ENCODE data around the gene GABRR1.
"Not testable (repeated sequence)": the region's sequence is repeated elsewhere in the genome, so short reads cannot be mapped to it uniquely, and the experiment has no call there.

The GABRR1 gene

DNA sequence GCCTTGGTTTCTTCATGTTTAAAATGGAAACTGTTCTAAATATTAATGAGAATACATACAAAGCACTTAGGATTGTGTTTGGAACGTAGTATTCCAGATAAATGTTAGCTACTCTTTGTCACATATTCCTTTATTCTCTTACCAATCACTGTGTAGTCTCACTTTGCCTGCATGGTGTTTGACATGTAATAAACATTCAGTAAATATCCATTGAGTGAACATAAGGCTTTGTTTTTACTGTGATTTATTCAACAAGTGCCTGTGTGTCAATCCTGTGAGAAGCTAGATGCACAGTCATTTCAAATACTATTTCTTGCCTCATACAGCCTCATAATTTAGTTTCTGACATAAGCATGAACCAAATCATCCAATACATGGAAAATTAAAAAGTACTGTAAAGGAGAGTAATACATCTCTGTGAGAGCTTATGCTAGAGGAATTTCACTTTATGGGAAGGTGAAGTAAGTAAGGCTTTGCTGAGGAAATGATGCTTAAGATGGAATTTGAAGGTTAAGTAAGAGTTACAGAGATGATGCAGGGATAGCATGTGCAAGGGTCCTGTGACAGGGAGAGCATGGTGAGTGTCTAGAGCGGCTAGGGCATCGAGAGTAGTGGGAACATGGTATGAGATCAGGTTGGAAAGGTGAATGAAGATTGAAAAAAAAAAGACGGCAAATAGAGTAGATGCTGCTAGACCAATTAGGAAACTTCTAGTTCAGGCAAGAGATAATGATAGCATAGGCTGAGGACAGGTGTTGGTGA lies 56.6 kb downstream of the GABRR1 start:
- no peak for DNase-seq (ENCODE audit: low read depth, low spot score)

DNA sequence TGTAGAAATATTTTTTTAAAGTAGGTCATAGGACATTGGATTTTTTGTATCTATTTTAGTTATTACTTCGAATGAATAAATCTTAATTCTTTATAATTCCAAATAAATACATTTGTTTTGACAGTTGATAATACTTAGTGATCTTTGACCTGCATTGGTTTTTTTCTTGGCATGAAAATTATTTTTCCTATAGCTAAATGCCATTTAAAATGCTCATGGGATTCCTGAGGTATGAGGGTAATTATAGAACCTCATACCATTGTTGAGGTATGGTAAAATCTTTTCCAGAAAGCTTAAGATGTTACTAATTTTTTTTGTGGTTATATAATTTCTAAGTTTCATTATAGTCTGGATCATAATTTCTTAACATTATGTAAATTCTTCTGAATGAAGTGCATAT lies 63.0 kb downstream of the GABRR1 start:
- DNase-seq (ENCODE audit: low read depth, low spot score): no peak

DNA sequence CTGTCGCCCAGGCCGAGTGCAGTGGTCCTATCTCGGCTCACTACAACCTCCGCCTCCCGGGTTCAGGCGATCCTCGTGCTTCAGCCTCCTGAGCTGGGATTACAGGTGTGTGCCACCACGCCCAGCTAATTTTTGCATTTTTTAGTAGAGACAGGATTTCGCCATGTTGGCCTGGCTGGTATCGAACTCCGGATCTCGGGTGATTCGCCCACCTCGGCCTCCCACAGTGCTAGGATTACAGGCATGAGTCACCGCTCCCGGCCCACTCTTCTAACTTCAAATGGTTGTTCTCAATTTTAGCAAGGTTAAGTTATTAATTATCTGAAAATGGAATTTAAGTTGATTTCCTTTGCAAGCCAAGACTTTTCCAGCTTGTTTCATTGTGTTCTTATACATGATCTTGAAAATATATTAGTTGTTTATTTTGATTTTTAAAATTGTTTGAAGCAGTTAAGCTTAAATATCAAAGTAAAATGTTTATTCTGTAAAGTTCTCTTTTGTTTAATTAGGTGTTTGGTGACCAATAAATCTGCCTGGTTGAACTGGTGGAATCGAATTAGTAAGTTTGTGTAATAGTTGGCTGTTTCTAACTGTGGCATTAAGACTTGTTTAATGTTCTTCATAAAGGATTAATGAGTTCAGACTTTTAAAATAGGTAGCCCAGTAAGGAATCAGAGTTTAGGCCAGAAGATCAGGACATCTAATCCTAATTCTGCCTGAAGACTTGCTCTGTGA lies 69.0 kb downstream of the GABRR1 start:
- DNase-seq (ENCODE audit: low read depth, low spot score): no peak

DNA sequence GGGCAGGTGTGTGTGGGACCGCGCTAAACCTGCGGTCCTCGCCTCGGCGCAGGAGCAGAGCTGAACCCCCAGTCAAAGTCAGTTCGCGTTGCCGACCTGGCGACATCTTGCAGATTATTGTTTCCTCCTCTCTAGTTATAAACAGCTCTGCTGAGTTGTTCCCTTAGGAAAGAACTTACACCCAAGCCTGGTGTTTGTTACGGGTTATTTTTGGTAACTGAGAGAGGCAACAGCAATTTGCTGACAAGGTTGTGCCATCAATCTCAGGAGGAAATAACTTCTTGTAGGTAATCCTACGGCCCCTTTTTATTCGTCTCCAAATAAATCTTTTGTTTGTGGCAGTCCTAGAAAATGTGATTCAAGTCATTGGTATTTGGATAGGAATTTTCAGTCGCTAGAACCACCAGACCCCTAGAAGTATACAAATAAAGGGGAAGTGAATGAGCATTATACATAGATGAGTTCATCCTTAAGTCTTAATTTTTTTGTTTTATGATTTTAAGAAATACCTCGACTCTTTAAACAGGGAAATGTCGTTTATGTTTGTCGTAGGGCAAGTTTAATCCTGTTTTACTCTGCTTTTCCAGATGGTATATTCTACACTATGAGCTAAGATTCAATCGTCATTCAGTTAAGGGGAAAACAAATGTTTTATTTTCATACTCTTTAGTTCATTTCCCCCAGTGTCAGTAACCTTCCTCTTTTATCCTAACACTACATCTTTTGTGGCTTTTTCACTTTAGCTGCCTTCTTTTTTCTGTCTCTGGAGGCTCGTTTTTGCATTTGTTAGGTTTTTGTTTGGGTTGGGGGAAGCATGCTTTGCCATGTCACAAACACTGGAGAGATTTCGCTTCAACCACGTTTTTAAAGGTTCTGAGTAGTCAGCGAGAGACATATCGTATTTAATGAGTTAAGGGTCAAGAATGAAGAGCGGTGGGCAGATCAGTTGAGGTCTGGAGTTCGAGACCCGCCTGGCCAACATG lies 70.1 kb downstream of the GABRR1 start:
- DNase-seq (ENCODE audit: low read depth, low spot score): no peak

DNA sequence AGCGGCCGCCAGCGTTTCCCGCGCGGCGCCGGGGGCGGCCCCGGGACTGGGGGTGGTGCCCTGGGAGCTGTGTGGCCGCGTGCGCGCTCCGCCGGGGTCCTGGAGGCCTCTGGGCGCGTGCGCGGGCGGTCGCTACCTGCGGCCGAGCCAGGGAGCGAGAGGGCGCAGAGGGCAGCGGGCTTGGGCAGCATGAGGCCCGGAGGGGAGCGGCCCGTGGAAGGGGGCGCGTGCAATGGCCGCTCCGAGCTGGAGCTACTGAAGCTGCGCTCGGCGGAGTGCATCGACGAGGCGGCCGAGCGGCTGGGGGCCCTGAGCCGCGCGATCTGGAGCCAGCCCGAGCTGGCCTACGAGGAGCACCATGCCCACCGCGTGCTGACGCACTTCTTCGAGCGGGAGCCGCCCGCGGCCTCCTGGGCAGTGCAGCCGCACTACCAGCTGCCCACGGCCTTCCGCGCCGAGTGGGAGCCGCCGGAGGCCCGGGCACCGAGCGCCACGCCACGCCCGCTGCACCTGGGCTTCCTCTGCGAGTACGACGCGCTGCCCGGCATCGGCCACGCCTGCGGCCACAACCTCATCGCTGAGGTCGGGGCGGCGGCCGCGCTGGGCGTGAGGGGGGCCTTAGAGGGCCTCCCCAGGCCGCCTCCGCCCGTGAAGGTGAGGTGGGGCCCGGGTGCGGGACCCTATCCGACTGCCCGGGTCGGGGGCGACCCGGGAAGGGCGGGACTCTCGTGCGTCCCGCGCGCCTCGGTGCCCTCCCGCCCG lies 71.0 kb downstream of the GABRR1 start, which contains the start of gene PM20D2:
Gene PM20D2, plus strand, starts transcription at position 100 of the 762 bp plus-strand sequence. Its CDS starts 90 bp downstream, at position 190.
- DNase-seq (ENCODE audit: low read depth, low spot score): no peak

DNA sequence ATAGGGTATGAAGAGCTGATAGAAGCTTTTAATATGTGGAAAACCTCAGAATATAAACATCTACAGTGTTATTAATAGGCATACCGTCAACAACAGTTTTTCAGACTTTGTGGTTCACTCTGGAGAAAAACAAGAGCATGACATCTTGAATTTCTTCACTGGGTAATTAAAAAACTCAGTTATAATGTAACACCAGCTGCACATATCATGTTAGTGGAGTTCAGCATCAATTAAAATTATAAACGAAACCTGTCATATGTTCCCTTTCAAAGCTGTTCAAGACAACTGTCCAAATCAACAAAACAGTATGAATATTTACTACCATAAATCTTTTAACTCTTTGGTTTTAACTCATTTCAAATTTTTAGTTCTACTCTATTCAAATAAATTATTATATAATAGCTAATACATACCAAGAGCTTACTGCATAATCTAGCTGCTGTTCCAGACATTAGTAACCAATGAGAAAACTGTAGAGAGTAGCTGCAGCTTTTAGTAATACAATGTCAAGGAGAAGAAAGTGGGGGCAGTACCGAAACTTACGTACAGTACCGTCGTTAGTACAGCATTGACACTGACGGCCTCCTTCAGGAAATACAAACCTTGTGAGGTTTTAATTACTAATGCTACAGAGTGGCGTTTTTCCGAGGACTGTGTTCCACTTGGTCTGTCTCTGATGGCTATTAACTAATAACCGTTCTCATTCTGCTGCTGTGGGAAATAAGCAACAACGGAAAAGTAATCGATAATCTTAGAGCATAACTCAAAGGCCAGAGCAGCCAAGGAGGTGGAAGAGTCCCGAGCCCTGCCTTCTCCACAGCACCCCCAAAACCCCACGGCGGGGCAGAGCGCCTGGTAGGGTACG lies 71.8 kb downstream of the GABRR1 start:
- no peak for DNase-seq (ENCODE audit: low read depth, low spot score)

DNA sequence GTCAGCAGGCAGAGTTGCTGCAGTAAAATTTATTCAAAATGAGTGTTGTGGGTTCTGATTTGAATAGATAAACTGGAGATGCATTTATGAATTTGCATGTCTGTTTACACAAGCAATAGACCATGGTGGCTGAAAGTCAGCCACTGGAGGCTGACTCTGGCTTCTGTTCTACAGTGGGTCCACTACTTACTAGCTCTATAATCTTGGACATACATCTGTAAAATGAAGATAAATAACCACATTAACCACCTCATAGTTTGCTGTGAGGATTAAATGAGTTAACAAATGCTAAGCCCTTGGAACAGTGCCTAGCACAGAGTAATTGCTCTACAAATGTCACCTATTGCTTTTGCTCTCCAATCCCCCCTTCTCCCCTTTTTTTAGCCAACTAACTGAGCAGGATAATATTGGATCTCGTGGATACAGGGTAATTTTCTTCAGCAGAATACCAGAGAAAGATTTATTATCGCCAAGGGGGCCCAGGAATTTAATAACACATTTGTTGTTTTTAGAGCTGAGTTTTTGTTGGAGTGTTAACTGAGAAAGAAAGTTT lies 72.7 kb downstream of the GABRR1 start:
- no peak for DNase-seq (ENCODE audit: low read depth, low spot score)

DNA sequence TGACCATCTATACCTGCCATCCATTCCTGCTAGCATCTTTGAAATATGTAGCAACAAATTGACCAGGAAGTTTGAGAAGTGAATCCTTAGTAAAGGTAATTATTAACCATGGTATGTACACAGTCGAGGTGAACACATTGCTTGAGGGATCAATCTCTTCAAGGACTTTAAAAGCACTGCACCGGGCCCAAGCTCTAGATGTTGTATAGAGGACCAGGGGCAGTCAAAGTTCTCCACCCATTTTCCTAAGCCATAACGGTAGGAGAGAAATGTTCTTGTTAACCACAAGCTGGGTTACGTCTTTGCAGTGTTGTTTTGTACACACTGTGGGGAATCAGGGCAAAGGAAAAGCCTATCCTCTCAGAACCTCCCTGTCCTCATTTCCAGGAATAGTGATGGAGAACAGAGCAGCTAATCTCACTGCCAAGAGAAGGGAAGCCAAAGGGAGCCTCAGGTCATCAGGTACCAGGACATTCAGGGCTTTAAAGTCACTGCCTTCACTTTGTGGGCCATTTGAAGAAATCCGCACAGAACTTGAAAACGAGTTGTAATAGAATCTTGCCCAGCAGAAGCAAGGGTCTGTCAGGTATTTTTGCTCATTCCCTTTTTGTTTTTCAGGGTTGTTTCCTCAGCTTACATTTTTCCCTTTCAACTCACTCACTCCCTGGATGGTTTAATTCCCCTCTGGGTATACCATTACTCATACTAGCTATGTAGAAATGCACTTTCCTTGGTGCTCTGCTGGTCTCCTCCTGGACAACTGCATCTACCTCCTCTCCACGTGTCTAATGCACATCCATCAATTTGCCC lies 76.6 kb downstream of the GABRR1 start:
- DNase-seq (ENCODE audit: low read depth, low spot score): no peak

DNA sequence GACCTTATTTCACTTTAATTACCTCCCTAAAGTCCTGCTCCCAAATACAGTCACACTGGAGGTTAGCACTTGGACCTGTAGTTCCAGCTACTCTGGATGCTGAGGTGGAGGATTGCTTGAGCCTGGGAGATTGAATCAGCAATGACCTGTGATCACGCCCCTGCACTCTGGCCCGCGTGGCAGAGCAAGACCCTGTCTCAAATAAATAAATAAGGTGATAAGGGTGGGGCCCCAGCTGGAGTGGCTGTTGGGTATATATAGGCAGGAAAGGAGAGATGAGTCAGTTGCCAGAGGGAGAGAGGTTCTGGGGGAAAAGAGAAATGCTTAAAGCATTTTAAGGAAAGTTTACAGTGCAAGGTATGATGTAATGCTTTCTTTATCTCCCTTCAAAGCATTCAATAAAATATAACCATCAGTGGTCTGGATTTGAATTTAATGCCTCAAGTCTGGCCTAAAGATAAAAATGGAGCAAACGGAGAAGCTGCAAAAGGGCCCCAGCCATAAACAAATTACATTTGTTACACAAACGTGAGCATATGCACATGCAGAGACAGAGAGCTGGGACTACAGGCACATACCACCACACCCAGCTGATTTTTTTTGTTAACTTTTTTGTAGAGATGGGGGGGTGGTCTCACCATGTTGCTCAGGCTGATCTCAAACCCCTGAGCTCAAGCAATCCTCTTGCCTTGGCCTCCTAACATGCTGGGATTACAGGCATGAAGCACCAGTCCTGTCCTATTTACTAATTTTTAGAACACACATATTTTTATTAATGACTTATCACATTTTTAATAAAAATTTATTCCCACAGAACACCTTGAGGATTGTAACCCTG lies 77.4 kb downstream of the GABRR1 start:
- no peak for DNase-seq (ENCODE audit: low read depth, low spot score)

DNA sequence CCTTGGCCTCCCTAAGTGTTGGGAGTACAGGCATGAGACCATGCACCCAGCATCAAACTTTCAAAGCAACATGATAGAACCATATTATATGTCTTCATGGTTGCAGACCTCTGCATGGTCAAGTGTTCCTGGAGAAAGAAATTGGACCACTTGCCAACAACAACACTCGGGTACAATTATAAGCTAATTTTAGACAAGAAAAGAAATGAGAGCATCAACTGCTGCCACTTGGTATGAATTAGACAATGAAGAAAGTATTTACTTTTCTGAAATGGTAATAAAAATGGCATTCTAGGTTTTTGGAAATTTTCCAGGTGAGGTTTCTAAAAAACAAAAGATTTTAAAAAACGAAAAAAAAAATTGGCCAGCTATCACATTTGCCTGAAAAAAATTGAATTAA lies 79.0 kb downstream of the GABRR1 start:
- DNase-seq (ENCODE audit: low read depth, low spot score): no peak

DNA sequence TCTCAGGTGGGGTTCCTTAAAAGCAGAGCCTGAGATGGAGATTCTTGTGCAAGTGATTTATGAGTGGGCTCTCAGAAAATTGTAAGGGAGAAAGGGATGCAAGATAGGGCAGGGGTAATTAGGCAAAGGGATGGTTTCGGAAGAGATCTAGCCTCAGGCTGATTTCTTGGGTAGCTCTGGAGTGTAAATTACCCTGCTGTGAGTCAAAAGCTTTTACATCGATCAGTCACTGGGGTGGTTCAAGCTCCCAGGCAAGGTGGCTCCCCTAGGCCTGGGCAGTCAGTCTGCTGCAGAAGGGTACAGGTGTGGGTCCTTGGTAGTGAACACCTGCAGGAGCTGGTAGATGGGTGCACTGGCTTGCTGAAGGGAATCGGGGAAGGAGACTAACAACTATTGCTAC lies 82.4 kb downstream of the GABRR1 start:
- DNase-seq (ENCODE audit: low read depth, low spot score): no peak

DNA sequence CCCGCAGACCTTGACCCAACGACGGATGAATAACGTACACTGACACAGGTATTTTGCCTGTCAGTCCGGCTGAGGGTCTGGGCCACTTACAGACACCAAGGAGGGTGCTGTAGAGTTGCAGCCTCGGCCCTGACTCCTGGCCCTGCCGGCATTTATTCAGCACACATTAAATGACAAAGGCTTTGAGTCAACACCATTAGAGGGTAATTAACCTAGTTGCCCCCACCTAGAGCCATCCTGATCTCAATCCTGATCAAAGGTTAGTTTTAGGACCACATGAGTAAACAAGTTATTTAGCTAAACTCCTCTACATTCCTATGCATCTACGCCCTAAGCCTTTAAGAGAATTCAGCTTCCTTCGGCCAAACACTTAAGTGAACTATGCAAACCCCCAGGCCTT lies 83.2 kb downstream of the GABRR1 start:
- no peak for DNase-seq (ENCODE audit: low read depth, low spot score)

DNA sequence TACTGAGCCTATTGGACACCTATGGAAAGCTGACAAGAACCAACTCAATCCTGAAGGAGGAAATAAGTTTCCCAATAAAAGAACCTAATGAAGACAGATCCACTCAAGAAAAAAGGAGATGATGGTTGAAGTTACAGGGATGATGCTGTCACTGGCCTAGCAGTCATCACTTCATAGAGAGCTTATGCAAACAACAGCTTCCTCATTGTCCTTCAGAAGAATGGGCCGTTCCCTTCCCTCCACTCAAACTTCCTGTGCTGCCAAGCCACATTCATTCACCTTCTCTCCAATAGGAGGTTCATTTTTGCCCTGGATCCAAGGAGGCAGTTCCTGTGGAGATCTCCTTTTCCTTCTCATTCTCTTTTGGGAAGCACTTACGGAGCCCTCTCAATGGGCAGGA lies 85.1 kb downstream of the GABRR1 start:
- no peak for DNase-seq (ENCODE audit: low read depth, low spot score)

DNA sequence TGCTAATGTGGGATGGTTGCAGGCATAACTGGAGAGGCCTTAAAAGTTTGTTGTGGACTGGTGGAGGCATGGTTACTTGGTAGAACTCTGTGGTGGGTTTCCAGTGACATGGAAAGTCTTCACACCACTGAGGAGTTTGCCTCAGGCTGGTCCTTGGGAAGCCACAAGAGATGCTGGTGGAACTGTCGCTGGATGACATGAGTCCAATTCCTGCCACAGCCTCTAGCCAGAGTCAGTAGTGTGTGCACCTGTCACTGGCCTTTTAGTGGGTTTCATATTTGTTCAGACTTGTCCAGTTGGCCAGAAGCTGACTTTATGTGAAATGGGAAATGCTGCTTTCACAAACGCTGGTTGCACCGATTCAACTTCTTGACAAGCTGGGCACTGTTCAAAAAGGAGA lies 85.6 kb downstream of the GABRR1 start:
- DNase-seq (ENCODE audit: low read depth, low spot score): no peak

DNA sequence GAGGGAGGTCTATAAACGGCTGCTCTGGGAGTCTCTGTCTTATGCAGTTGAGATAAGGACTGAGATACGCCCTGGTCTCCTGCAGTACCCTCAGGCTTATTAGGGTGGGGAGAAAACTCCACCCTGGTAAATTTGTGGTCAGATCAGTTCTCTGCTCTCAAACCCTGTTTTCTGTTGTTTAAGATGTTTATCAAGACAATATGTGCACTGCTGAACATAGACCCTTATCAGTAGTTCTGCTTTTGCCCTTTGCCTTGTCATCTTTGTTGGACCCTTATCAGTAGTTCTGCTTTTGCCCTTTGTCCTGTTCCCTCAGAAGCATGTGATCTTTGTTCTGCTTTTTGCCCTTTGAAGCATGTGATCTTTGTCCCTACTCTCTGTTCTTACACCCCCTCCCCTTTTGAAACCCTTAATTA lies 88.9 kb downstream of the GABRR1 start:
- DNase-seq (ENCODE audit: low read depth, low spot score): not testable (repeated sequence)
